B cell (primary cell): Measurements from ENCODE around the gene NBPF3. TPM values are rescaled to one million over a fixed set of nuclear protein-coding genes. Genes with fewer than 3 reads are reported as not detected.

Source experiments
- ATAC-seq: fragments of 200-7000 bp; cut with Tn5 transposase; one replicate; pipeline ENCODE4 v1.10.0; 2021; ENCODE audit warnings: low read depth, mild to moderate bottlenecking, moderate number of reproducible peaks, moderate library complexity
- CTCF ChIA-PET: fragments of 350-600 bp; sonication (Branson Sonifier 250); formaldehyde crosslinking; loops from one replicate; lab custom pipeline; 2021; ENCODE audit warnings: antibody characterized with exemption, inconsistent platforms; lab: Charles Lee
- POLR2A ChIA-PET: fragments of 350-600 bp; sonication (Branson Sonifier 250); formaldehyde crosslinking; loops from one replicate; lab custom pipeline; 2021; ENCODE audit warnings: antibody characterized with exemption; lab: Charles Lee
- DNase-seq: peaks from one replicate; pipeline ENCODE4 v3.0.0; 2013
- H2AFZ ChIP-seq: 2 replicates; pipeline ENCODE4 v1.6.1; 2012; ENCODE audit warnings: mild to moderate bottlenecking, low read depth, low read length; ENCODE audit not compliant: insufficient read depth, poor library complexity, severe bottlenecking
- H3K27ac ChIP-seq, 2 donors: 1 replicate in 1 of 2; 2 replicates in 1 of 2; pipeline ENCODE4 v1.5.1; 2012 to 2013; ENCODE audit warnings: low read length in 2 of 2, mild to moderate bottlenecking in 2 of 2, moderate library complexity in 1 of 2
- H3K27me3 ChIP-seq, 4 experiments: fragments of 200-600 bp in 1 of 4; sonication (generic) in 1 of 4; replicated peaks in 1 of 4; 1 replicate in 2 of 4; 2 replicates in 2 of 4; pipeline versions ENCODE4 v1.6.1 to v1.7.0; 2013 to 2016; ENCODE audit warnings: low read length in 3 of 4, mild to moderate bottlenecking in 2 of 4, mixed read lengths in 1 of 4, moderate library complexity in 1 of 4; ENCODE audit not compliant: insufficient read depth in 4 of 4, control insufficient read depth in 3 of 4; ENCODE audit errors: control extremely low read depth in 1 of 4
- H3K36me3 ChIP-seq, 2 experiments: replicated peaks in 1 of 2; 1 replicate in 1 of 2; 2 replicates in 1 of 2; pipeline versions ENCODE4 v1.6.1 to v1.7.1; 2013; ENCODE audit warnings: low read length in 1 of 2; ENCODE audit not compliant: insufficient read depth in 2 of 2, control insufficient read depth in 1 of 2; ENCODE audit errors: control extremely low read depth in 1 of 2, extremely low read depth in 1 of 2
- H3K4me1 ChIP-seq, 2 donors: fragments of 200-600 bp in 1 of 2; sonication (generic) in 1 of 2; 1 replicate in 1 of 2; 2 replicates in 1 of 2; pipeline versions ENCODE4 v1.5.1 to v1.6.1; 2013 to 2017; ENCODE audit warnings: low read length in 2 of 2; ENCODE audit not compliant: control insufficient read depth in 2 of 2, insufficient read depth in 2 of 2
- H3K4me2 ChIP-seq: replicated peaks from 2 replicates; pipeline ENCODE3; 2012; ENCODE audit warnings: mild to moderate bottlenecking, low read depth, low read length; ENCODE audit not compliant: poor library complexity, severe bottlenecking
- H3K4me3 ChIP-seq, 5 experiments: fragments of 200-600 bp in 1 of 5; sonication (generic) in 1 of 5; 1 replicate in 3 of 5; 2 replicates in 2 of 5; pipeline versions ENCODE4 v1.5.1 to v1.7.0; 2011 to 2016; ENCODE audit warnings: low read length in 4 of 5, mild to moderate bottlenecking in 4 of 5, low read depth in 2 of 5, control low read depth in 1 of 5, moderate library complexity in 1 of 5; ENCODE audit not compliant: insufficient read depth in 1 of 5; ENCODE audit errors: control extremely low read depth in 1 of 5, extremely low read depth in 1 of 5
- H3K79me2 ChIP-seq: fragments of 200-600 bp; sonication (generic); one replicate; pipeline ENCODE4 v1.6.0; 2016; ENCODE audit warnings: low read length; ENCODE audit not compliant: control insufficient read depth, insufficient read depth
- H3K9ac ChIP-seq: fragments of 200-600 bp; sonication (generic); 2 replicates; pipeline ENCODE4 v1.6.1; 2017; ENCODE audit warnings: mild to moderate bottlenecking, low read length, moderate library complexity
- H3K9me3 ChIP-seq, 3 donors: one replicate each; pipeline versions ENCODE4 v1.6.1 to v1.7.1; 2013; ENCODE audit warnings: low read length in 2 of 3; ENCODE audit not compliant: control insufficient read depth in 2 of 3, insufficient read depth in 1 of 3; ENCODE audit errors: control extremely low read depth in 1 of 3
- H4K20me1 ChIP-seq: 2 replicates; pipeline ENCODE4 v1.6.0; 2012; ENCODE audit warnings: mild to moderate bottlenecking, low read length; ENCODE audit not compliant: insufficient read depth, control insufficient read depth, poor library complexity, severe bottlenecking
- H3K27ac Mint-ChIP-seq: one replicate; pipeline ENCODE4 v1.8.0; 2021; ENCODE audit warnings: mixed read lengths
- H3K27me3 Mint-ChIP-seq: one replicate; pipeline ENCODE4 v1.8.0; 2021; ENCODE audit warnings: mixed read lengths
- H3K4me1 Mint-ChIP-seq: one replicate; pipeline ENCODE4 v1.8.0; 2021; ENCODE audit warnings: mixed read lengths
- H3K4me3 Mint-ChIP-seq: one replicate; pipeline ENCODE4 v1.8.0; 2021; ENCODE audit warnings: mixed read lengths
- H3K9me3 Mint-ChIP-seq: one replicate; pipeline ENCODE4 v1.8.0; 2022; ENCODE audit warnings: mixed read lengths; ENCODE audit not compliant: insufficient read depth
- CTCF ChIP-seq: fragments of 200-600 bp; IDR thresholded peaks from one replicate; pipeline ENCODE4 v1.8.0; 2022; ENCODE audit warnings: antibody characterized with exemption, mild to moderate bottlenecking
- EZH2 ChIP-seq: IDR thresholded peaks from 2 replicates; pipeline ENCODE4 v1.6.1; 2012; ENCODE audit warnings: borderline replicate concordance, low read depth, mild to moderate bottlenecking, moderate library complexity, low read length; ENCODE audit not compliant: insufficient read depth, poor library complexity, severe bottlenecking
- WGBS: methylation state at CpG from one replicate; pipeline ENCODE4 v1.1.5; 2013; ENCODE audit warnings: missing lambda C conversion rate; ENCODE audit not compliant: insufficient coverage; 5-methylcytosine and 5-hydroxymethylcytosine counted together
- intact Hi-C: fragments of 100-400 bp; cut with micrococcal nuclease; formaldehyde crosslinking; loops from one replicate; pipeline ENCODE4 v1.10.0; 2022
- polyA plus RNA-seq: library from polyadenylated mRNA; depleted of rRNA; stranded (reverse); fragments of >200 nt; gene quantifications from 2 replicates; pipeline ENCODE4 v1.2.3, GENCODE V29; 2012
- total RNA-seq, 2 donors: library from RNA; stranded (reverse); fragments of 120-200 nt in 1 of 2; gene quantifications; 1 replicate in 1 of 2; 2 replicates in 1 of 2; pipeline versions ENCODE4 v1.2.3 to v1.2.4, GENCODE V29; 2013 to 2022

The NBPF3 gene
- total and polyA plus RNA-seq, 2 donors (not counting 1 experiment from before 2014, with no cell fraction given) = 2.0 to 4.2 TPM

DNA sequence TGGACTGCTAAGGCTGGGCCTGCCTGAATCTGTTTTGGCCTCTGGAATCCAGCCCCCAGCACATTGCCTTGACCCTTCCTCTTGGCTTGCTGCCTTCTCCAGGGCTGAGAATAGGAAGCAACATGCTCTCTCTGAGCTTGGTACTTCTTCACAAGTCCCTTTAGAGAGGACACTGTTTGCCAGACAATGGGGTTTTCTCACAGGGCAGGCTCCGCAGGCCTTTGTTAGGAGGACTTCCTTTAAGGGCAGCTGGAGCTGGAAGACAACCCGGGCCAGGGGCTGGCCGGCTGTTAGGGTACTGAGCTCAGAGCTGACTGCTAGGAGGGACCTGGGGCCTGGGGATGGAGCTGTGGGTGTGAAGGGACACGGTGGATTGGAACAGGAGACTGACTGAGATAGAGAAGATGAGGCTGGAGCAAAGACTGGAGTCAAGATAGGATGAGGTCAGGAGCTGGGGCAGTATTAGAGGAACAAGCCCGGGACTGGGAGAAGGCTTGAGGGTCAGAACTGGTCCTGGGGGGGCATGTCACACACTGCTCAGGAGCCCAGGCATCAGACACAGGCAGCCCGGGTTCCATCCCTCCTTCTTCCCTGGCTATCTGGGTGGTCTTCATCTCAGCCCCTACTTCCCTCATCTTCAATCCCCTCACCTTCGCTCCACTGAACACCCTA lies 63.9 kb downstream of the NBPF3 start:
- ChIA-PET POLR2A (no interaction called here), CTCF (interaction anchor here (0.7 to 12.1 kb wide), 2 partner anchors 30 to 286 kb away, joined by 3 to 186 read pairs; no protein-coding TSS in a partner anchor)
- no peaks in the 10 kb centered on the region for H3K79me2 ChIP-seq
- no peak for ATAC-seq
- TF ChIP-seq CTCF (no peak), EZH2 (no peak)
- WGBS = 74% methylated on average over 5 of the region's 7 CpGs
- intact Hi-C loops = no loop called here
- H3K36me3 ChIP-seq = no peaks in the 10 kb centered on the region
- no peak for DNase-seq
- no peak overlapping the region for H3K27ac ChIP-seq
- H3K27me3 ChIP-seq = peaks cover 0 to 29% (median 6%) of the 10 kb centered on the region in 4 experiments
- Mint-ChIP-seq H3K4me3 (no peak overlapping the region), H3K27ac (no peak overlapping the region), H3K27me3 (peaks cover 34% of the 10 kb centered on the region), H3K9me3 (no peaks in the 10 kb centered on the region), H3K4me1 (peaks cover 4% of the 10 kb centered on the region)
- no peak overlapping the region for H3K9ac ChIP-seq
- H2AFZ ChIP-seq = no peak overlapping the region
- no peak overlapping the region for H3K4me2 ChIP-seq
- no peak overlapping the region for H3K4me3 ChIP-seq
- peaks cover 7 to 9% of the 10 kb centered on the region in 2 donors for H3K4me1 ChIP-seq
- H4K20me1 ChIP-seq = no peaks in the 10 kb centered on the region
- peaks cover 0 to 13% (median 1%) of the 10 kb centered on the region in 3 donors for H3K9me3 ChIP-seq

- Histone ChIP-seq H3K4me3 (no peak overlapping the region), H3K9me3 (peaks cover 0 to 14% (median 0%) of the 10 kb centered on the region in 3 donors), H3K4me2 (no peak overlapping the region), H3K27me3 (peaks cover 0 to 41% (median 9%) of the 10 kb centered on the region in 4 experiments), H3K27ac (no peak overlapping the region), H2AFZ (no peak overlapping the region), H3K9ac (no peak overlapping the region), H3K36me3 (no peaks in the 10 kb centered on the region), H4K20me1 (no peaks in the 10 kb centered on the region), H3K4me1 (peaks cover 16 to 22% of the 10 kb centered on the region in 2 donors), H3K79me2 (no peaks in the 10 kb centered on the region)
- Mint-ChIP-seq H3K9me3 (no peaks in the 10 kb centered on the region), H3K27me3 (peaks cover 38% of the 10 kb centered on the region), H3K4me3 (no peak overlapping the region), H3K27ac (no peak overlapping the region), H3K4me1 (peaks cover 13% of the 10 kb centered on the region)
- intact Hi-C loops = no loop called here
- ATAC-seq = no peak
- TF ChIP-seq CTCF (no peak), EZH2 (no peak)
- WGBS = 84% methylated on average over 4 of the region's 4 CpGs
- CTCF ChIA-PET = interaction anchor here (0.9 to 12.1 kb wide), 3 partner anchors 27 to 236 kb away, joined by 3 to 186 read pairs (median 3); no protein-coding TSS in a partner anchor
- no peak for DNase-seq
- POLR2A ChIA-PET = no interaction called here
These were observed 66.9 kb downstream of the NBPF3 start for GRCh38 chr1:21506804-21507203.
